Fibroblast of skin of scalp (primary cell): Measurements from ENCODE around the gene RAPGEF4.

Experiments used
- DNase-seq: peaks from one replicate; pipeline ENCODE4 v3.0.0-alpha.2; 2013

Gene RAPGEF4

GRCh38 chr2:173043897-173044519 lies 308.4 kb downstream of the RAPGEF4 start:
- no peak for DNase-seq

DNA sequence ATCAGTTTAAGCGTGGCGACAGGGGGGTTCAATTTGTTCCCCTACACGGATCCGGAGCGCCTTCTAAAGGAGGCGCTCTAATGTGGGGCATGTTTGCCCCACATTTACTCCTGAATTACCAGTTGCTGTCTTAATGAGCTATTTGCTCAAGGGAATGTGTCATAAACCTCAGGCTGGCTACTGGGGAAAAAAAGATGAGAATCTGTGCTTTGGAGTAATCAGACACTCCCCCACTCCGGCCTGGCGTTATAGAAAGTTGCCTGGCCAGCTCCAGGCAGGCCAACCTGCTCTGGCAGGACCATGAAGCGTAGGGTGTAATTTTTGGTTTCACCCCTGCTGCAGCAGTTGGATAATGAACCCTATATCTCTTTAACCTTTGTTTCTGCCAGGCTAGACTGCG lies 309.0 kb downstream of the RAPGEF4 start:
- no peak for DNase-seq

DNA sequence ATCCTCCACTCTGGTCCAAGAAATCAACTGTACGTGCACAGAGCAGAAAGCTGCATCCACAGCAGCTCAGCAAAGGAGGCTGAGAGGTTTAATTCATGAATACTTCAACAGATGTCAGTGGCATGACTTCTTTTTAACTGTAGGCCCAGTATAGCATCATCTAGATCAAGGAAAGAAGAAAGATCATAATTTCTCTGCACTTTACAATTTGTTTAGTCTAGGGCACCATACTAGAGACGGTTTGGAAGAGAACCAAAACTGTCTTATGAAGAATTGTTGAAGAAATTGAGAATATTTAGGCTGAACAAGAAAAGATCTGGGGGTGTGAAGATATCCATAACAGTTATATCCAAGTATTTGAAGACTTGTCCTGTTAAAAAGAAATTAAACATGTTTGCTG lies 309.5 kb downstream of the RAPGEF4 start:
- no peak for DNase-seq

DNA sequence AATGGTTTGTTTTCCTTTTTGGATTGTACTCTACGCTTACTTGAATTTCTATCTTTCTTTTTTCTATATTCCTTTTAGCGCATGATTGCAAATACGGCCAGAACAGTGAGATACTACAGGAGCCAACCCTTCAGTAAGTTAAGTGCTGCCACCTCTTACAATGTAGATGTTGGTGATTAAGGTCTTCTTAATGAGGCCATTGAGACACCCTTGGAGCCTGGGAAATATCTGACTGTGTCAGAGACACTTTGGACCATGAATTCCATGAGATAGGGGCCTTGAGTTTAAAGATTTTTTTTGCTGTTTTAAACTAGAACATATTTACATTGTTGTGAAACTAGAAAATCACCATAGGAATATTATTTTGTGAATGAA lies 312.9 kb downstream of the RAPGEF4 start:
- no peak for DNase-seq

DNA sequence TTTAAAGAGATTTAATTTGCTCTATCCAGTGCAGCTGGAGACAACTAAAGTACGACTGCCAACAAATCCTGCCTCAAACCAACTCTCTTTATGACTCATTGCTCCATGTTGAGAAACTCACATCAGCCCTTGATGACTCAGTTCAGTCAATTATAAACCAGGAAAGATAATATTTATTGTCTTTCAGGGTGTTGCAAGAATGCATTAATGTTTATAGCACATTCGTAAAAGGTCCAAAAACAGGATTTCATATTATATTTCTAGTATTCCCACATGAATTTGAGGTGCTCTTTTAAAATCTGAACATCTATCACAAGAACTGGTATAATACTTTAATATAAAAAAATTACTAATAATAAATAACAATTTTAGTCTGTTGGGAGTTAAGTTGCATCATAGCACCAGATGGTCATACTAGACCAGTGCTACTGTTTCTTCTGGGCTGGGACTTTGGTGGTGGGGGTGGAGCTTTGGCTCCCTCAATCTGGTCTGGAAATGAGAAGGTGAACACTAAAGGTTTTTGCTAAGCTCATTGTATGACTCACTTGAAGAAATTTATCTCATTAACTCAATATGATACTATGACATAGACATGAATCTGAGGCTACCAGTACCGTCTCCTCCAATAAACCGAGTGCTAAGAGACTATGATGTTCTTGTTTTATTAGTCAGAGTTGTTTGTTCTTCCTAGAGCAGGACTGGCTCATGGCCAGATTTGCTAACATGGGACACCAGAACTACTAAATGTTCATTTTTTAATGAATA lies 313.4 kb downstream of the RAPGEF4 start:
- DNase-seq, result peak; percentile 94

DNA sequence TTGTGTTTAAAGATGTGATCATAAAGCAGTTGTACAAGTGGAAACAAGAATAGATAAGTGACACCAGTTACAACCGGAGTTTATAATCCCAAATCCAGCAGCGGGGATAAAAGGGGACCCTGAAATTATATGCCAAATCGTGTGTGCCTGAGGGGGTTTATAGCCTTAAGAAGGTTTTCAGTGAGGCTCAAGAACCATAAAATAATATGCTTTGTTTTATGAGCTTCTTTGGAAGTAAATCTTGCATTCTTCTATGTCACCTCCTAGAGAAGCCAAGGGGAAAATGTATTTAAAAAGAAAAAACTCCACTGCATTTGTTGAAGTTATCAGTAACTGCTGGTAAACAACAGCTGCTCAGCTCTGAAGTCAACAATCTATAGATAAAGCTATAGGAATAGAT lies 314.2 kb downstream of the RAPGEF4 start:
- no peak for DNase-seq

GRCh38 chr2:173050684-173051083 lies 315.0 kb downstream of the RAPGEF4 start:
- DNase-seq, result no peak

DNA sequence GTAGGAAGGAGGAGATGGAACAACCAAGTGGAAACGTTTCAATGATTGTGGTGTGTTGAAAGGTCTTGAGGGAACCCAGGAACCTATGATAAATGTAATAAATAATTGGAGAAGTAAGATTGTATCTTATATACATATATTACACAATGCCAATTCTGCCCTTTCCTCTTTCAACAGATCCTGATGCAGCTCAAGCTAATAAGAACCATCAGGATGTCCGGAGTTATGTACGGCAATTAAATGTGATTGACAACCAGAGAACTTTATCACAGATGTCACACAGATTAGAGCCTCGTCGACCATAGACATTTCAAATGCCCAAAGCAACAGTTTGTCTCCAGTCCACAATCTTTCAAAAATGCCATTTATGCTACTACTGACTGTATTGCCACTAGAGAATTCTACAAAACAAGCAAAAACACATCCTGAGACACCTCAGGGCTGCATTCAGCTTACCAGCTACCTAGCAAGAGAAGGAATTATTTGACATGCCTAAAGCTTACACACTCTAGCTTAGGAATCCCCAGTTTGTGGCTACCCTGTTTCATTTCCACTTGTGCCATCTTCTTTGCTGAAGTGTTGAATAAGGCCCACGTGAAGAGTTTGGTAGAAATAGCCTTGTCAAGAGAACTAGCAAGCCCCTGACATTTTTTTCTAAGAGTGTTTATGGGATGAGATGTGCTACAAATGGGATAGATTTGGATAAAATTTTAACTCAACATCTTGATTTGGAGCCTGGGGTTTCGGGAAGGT lies 316.0 kb downstream of the RAPGEF4 start:
- DNase-seq, result no peak

GRCh38 chr2:173053043-173053699 lies 317.5 kb downstream of the RAPGEF4 start:
- peak; percentile 54 for DNase-seq

- peak; percentile 65 for DNase-seq
These were observed 318.8 kb downstream of the RAPGEF4 start for GRCh38 chr2:173054466-173054865.

DNA sequence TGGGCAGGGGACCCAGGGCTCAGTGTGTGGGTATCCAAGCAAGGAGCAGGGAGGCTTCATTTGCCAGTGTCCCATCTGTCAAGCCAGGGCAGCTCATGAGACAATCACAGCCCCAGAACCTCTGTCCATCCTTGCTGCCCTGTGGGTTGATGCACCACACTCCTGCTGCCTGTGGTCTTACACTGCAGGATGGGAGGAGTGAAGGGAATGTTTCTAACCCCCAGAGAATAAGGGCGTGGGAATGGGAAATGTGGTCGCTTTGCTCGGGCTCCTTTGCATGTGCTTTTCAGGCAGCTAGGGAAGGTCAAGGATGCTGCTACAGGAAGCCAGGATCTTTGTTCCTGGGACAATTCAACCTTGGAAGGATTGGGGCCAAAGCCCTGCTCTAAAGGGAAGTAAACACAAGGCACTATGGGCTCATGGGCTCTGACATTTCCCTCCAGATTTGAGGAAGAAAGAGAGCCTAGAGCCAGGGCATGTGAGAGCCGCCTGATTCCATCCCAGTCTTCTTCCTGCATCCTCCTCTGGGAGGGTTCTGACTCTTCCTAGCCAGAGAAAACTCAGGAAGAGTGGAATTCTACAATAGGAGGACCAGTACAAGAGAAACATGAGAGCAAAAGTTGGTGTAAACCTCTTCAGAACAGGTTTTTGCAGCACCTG lies 321.2 kb downstream of the RAPGEF4 start:
- peak; percentile 75 for DNase-seq

- peak; percentile 33 for DNase-seq
These were observed 322.5 kb downstream of the RAPGEF4 start for GRCh38 chr2:173058097-173058496.

- no peak for DNase-seq
These were observed 323.0 kb downstream of the RAPGEF4 start for GRCh38 chr2:173058673-173059072.

- DNase-seq, result no peak
These were observed 323.6 kb downstream of the RAPGEF4 start for GRCh38 chr2:173059292-173059691.

DNA sequence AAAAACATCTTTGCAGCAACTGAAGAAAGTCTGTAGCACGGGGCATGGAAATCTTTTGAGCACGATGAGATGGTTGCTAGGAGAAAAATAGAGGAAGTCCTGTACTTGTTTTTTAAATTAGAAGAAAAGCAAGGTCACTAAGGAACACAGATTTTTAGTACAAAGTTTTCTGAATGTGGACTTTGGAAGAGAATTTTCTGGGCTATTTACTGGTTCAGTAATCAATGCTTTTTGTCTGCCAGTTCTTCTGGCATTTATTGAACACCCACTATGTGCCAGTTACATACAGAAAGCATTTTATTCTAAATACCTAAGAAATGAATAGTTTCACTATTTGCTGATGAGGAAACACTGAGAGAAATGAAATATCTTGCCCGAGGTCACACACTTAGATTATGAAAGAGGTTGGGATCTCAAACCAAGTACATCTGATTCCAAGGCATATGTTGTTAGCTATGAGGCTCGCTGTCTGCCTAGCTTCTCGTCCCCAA lies 324.4 kb downstream of the RAPGEF4 start:
- DNase-seq, result no peak

DNA sequence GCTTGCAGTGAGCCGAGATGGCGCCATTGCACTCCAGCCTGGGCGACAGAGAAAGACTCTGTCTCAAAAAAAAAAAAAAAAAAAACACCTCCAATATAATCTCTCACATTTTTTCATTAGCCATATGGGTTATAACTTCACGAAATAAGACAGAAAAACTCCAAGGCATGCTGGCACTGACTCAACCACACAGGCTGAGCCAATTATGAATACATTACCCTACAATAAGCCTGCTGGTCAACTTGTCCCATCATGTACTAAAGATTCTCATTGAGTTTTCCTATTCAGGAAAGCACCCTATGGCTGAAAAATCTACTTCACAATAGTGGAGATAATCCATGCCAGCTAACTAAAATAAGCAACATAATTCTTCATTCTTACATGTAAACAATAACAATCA lies 327.2 kb downstream of the RAPGEF4 start:
- DNase-seq, result peak; percentile 64

DNA sequence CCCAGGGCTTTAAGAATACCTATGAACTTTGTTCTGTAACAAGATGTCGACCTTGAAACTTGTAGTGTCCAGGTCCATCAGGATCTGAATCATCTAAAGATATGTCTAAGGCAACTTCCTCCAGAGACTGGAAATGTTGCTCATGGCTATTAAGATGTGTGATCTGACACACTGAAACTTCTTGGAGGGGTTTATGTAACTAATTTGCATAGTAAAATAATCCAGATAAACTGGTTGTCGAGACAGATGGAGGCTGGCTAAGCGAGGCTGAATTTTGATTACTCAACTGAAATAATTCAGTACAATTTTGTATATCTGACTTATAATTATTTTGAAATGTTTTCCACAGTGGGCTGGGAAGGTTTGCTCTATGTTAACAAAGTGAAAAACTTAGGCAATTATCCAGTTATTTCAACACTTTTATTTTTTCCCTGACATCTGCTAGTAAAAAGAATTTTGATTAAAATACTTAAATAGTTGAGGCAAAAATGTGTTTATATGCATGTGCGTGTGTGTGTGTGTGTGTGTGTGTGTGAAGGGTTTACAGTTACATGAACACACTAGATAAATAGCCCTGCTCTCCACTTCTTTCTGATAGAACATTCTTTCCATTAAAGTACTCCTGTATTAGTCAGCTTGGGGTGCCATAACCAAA lies 328.6 kb downstream of the RAPGEF4 start:
- DNase-seq, result no peak

DNA sequence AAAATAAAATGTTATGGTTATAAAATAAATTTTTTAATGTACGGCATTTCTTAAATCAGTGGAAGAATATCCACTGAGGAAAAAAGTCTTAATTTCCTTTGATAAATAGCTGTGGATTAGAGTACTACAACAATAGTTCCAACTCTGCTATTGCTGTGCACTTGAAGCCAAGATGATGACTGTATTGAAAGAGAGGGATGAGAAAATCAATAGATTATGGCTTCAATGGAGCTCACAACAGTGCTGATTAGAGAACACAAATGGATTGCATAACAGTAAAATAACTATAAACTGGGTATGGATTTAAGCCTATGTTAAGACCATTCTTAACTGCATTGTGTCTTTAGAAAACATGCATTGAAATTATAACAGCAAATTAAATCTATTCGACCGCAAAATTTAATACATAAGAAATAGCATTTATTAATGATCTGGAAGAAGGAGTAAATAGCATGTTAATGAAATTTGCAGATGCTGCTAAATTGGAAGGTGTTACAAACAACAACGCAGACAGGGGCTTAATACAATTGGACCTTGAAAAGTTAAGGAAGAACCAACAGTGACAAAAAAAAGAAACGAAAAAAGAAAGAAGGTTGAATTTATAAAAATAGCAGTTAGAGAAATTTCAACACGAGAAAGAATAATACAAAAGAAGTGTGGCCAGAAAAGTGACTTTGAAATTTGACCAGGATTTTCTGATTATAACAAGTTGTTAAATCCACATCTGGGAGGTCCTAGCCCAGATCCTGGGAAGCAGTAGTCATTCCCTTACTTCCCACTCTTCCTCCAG lies 331.4 kb downstream of the RAPGEF4 start:
- no peak for DNase-seq

DNA sequence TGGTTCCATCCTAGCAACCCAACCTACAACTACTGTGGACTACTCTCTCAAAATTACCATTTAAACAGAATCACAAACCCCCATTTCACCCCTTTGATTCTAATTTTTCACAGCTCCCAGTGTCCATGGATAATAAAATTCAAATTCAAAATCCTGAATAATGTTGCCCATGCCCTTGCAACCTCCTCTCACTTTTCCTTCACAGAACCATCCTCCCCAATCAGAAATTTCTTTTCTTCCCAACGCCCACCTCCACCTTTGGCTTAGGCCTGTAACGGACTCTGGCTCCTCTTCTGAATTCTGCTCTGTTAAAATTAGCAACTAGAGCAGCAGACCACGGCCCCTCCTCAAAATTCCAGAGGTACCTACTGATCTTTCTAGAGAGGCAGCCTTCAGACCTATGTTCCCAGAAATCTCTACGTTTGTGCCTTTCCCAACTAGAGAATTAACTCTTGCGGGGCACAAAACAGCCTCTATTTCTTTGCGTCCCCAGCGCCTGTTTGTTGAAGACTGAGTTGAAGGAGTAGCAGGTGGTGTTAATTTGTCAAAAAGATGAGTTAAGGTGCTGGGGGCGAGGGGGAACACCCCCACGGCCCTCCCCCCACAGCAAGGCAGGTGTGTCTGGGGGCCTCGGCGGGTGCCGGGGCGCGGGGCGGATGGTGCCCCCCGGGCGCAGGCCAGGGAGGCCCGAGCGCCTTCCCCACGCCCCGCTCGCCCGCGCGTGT lies 339.6 kb downstream of the RAPGEF4 start:
- DNase-seq, result no peak
